K562 (cell line): ENCODE measurements around the gene CACNA1C. TPM values are rescaled to one million over a fixed set of nuclear protein-coding genes. Genes with fewer than 3 reads are reported as not detected.

Experiments
- ATAC-seq: fragments of 200-7000 bp; cut with Tn5 transposase; 3 replicates; pipeline ENCODE4 v1.9.1; 2020; ENCODE audit warnings: moderate library complexity
- BruUV-seq: library from RNA; stranded (reverse); fragments of 400-500 nt; replicated peaks from 2 replicates; lab custom pipeline; 2021; lab: Mats Ljungman, UMichigan
- CTCF ChIA-PET: fragments of 300-600 bp; formaldehyde crosslinking; extraction: SDS; loops from one replicate; lab custom pipeline; 2021; ENCODE audit warnings: low intra/inter-chr PET ratio; lab: Yijun Ruan, JAX
- POLR2A ChIA-PET: fragments of 300-600, 350-650 bp; sonication (Branson Sonifier 250); formaldehyde crosslinking; extraction: SDS; loops from one replicate; lab custom pipeline; 2021; ENCODE audit warnings: antibody characterized with exemption, inconsistent platforms; lab: Yijun Ruan, JAX
- DNase-seq, 4 experiments: peaks; one replicate each; pipeline versions ENCODE4 v3.0.0 to v3.0.0-alpha.2; 2011 to 2018; ENCODE audit warnings: low spot score in 3 of 4, mixed read lengths in 3 of 4; ENCODE audit errors: extremely low read depth in 1 of 4
- FAIRE-seq: peaks from 2 replicates; lab custom pipeline; 2011; peaks lifted over from hg19 to GRCh38; lab: Jason Lieb, UNC
- H2AFZ ChIP-seq: 2 replicates; pipeline ENCODE4 v1.6.0; 2011; ENCODE audit warnings: low read depth, low read length, control low read depth, inconsistent platforms
- H3K27ac ChIP-seq: fragments of 200-600 bp; 3 replicates; pipeline ENCODE4 v1.8.0; 2011; ENCODE audit warnings: low read depth, mild to moderate bottlenecking, control low read depth, inconsistent platforms, low read length, moderate library complexity, mixed read lengths; ENCODE audit errors: extremely low read depth
- H3K27me3 ChIP-seq, 2 experiments: fragments of 300-600 bp in 1 of 2; 2 replicates in 1 of 2; 3 replicates in 1 of 2; pipeline versions ENCODE4 v1.6.0 to v1.8.0; 2011; ENCODE audit warnings: inconsistent platforms in 2 of 2, low read length in 2 of 2, mild to moderate bottlenecking in 1 of 2, mixed read lengths in 1 of 2, moderate library complexity in 1 of 2; ENCODE audit not compliant: control insufficient read depth in 2 of 2, insufficient read depth in 2 of 2
- H3K36me3 ChIP-seq: fragments of 300-600 bp; 3 replicates; pipeline ENCODE4 v1.8.0; 2011; ENCODE audit warnings: mild to moderate bottlenecking, low read length, inconsistent platforms; ENCODE audit not compliant: control insufficient read depth, insufficient read depth
- H3K4me1 ChIP-seq, 2 experiments: fragments of 200-600 bp in 1 of 2; replicated peaks in 1 of 2; 2 replicates in 1 of 2; 3 replicates in 1 of 2; pipeline versions ENCODE4 v1.5.1 to v1.8.0; 2011; ENCODE audit warnings: inconsistent platforms in 2 of 2, low read length in 2 of 2, mild to moderate bottlenecking in 1 of 2, mixed read lengths in 1 of 2, moderate library complexity in 1 of 2; ENCODE audit not compliant: control insufficient read depth in 2 of 2, insufficient read depth in 2 of 2
- H3K4me2 ChIP-seq: 2 replicates; pipeline ENCODE4 v1.6.1; 2011; ENCODE audit warnings: low read length, control low read depth, inconsistent platforms, mixed read lengths; ENCODE audit not compliant: insufficient read depth
- H3K4me3 ChIP-seq: fragments of 200-600 bp; sonication (generic), shearing (Covaris generic); 2 replicates; pipeline ENCODE4 v1.5.1; 2016; ENCODE audit warnings: control low read depth, inconsistent platforms
- H3K79me2 ChIP-seq: fragments of 200-600 bp; 3 replicates; pipeline ENCODE4 v1.8.0; 2011; ENCODE audit warnings: low read length, inconsistent platforms; ENCODE audit not compliant: control insufficient read depth, insufficient read depth
- H3K9ac ChIP-seq, 2 experiments: 2 replicates each; pipeline versions ENCODE4 v1.6.0 to v1.6.1; 2011; ENCODE audit warnings: low read depth in 2 of 2, low read length in 2 of 2, control low read depth in 1 of 2, inconsistent platforms in 1 of 2, mild to moderate bottlenecking in 1 of 2, mixed read lengths in 1 of 2; ENCODE audit not compliant: insufficient read depth in 1 of 2
- H3K9me1 ChIP-seq: one replicate; pipeline ENCODE4 v1.6.0; 2011; ENCODE audit warnings: inconsistent platforms, mild to moderate bottlenecking, low read length, moderate library complexity; ENCODE audit not compliant: control insufficient read depth, insufficient read depth
- H3K9me3 ChIP-seq: replicated peaks from 2 replicates; pipeline ENCODE4 v1.5.1; 2011; ENCODE audit warnings: low read depth, low read length, inconsistent platforms; ENCODE audit not compliant: control insufficient read depth, insufficient read depth
- H4K20me1 ChIP-seq: replicated peaks from 2 replicates; pipeline ENCODE4 v1.6.1; 2011; ENCODE audit warnings: low read length, inconsistent platforms, mixed read lengths; ENCODE audit not compliant: control insufficient read depth, insufficient read depth
- CHD4 ChIP-seq: fragments of 200-600 bp; sonication (generic); IDR thresholded peaks from 3 replicates; pipeline ENCODE4 v1.6.1; 2012; ENCODE audit warnings: low read depth, mild to moderate bottlenecking, mixed read lengths, low read length, inconsistent platforms; ENCODE audit not compliant: insufficient read depth, insufficient replicate concordance, poor library complexity, severe bottlenecking
- CXXC5 ChIP-seq: fragments of 250-450 bp; sonication (Bioruptor Pico); IDR thresholded peaks from 2 replicates; pipeline ENCODE4 v1.8.0; 2022; ENCODE audit warnings: inconsistent platforms, mild to moderate bottlenecking, moderate library complexity
- GABPA ChIP-seq: fragments of 200-800 bp; sonication (Bioruptor generic); conservative IDR thresholded peaks from 2 replicates; pipeline ENCODE4 v1.6.1; 2016; ENCODE audit warnings: low read depth, missing genetic modification characterization, missing compliant biosample characterization
- GTF2B ChIP-seq: IDR thresholded peaks from 2 replicates; pipeline ENCODE4 v1.6.1; 2011; ENCODE audit not compliant: insufficient read length; ENCODE audit errors: extremely low read depth
- HCFC1 ChIP-seq: IDR thresholded peaks from 2 replicates; pipeline ENCODE4 v1.6.1; 2012; ENCODE audit warnings: low read depth, low read length, improper control_type of control experiment
- JUND ChIP-seq, 2 experiments: IDR thresholded peaks; 2 replicates in 1 of 2; 3 replicates in 1 of 2; pipeline ENCODE4 v1.6.1; 2011; ENCODE audit warnings: borderline replicate concordance in 2 of 2, low read depth in 2 of 2, low read length in 2 of 2, improper control_type of control experiment in 1 of 2, missing biosample characterization in 1 of 2, missing genetic modification characterization in 1 of 2, missing genetic modification reagents in 1 of 2
- NCOA6 ChIP-seq: fragments of 450-650 bp; IDR thresholded peaks from 2 replicates; pipeline ENCODE4 v1.6.1; 2017; ENCODE audit warnings: mild to moderate bottlenecking
- OTX1 ChIP-seq: fragments of 450-650 bp; formaldehyde crosslinking; IDR thresholded peaks from 2 replicates; pipeline ENCODE4 v1.4.0; 2022; ENCODE audit warnings: mild to moderate bottlenecking
- PYGO2 ChIP-seq: fragments of 450-650 bp; IDR thresholded peaks from 2 replicates; pipeline ENCODE4 v1.6.1; 2016; ENCODE audit warnings: mild to moderate bottlenecking, missing genetic modification characterization, moderate library complexity, missing compliant biosample characterization
- RAD21 ChIP-seq, 2 experiments: fragments of 250-450 bp in 1 of 2; fragments of 450-650 bp in 1 of 2; sonication (Bioruptor Pico) in 1 of 2; formaldehyde crosslinking in 1 of 2; IDR thresholded peaks in 1 of 2; conservative IDR thresholded peaks in 1 of 2; 2 replicates each; pipeline versions ENCODE4 v1.4.0 to v1.8.0; 2020 to 2022; ENCODE audit warnings: mild to moderate bottlenecking in 2 of 2, moderate library complexity in 1 of 2
- SMAD1 ChIP-seq: fragments of 150-350 bp; IDR thresholded peaks from 2 replicates; pipeline ENCODE4 v1.6.1; 2014; ENCODE audit warnings: low read length, low read depth; ENCODE audit not compliant: partially characterized antibody
- SRSF3 ChIP-seq: fragments of 200-400 bp; formaldehyde crosslinking; IDR thresholded peaks from 2 replicates; pipeline ENCODE4 v1.6.1; 2016; ENCODE audit warnings: mild to moderate bottlenecking, low read length, moderate library complexity; ENCODE audit not compliant: insufficient read depth
- TOE1 ChIP-seq, 2 experiments: fragments of 450-650 bp in 1 of 2; sonication (generic) in 1 of 2; formaldehyde crosslinking in 1 of 2; IDR thresholded peaks; 2 replicates each; pipeline versions ENCODE4 v1.7.1 to v1.8.0; 2016 to 2022; ENCODE audit warnings: borderline replicate concordance in 2 of 2, mild to moderate bottlenecking in 2 of 2, antibody characterized with exemption in 1 of 2, inconsistent platforms in 1 of 2, low read depth in 1 of 2, missing genetic modification reagents in 1 of 2, moderate library complexity in 1 of 2
- TRIM24 ChIP-seq, 2 experiments: fragments of 450-650 bp; IDR thresholded peaks; 2 replicates each; pipeline ENCODE4 v1.6.1; 2016
- TSC22D4 ChIP-seq: fragments of 450-650 bp; IDR thresholded peaks from 2 replicates; pipeline ENCODE4 v1.6.1; 2016; ENCODE audit warnings: missing genetic modification characterization, missing biosample characterization, control low read depth
- XRCC3 ChIP-seq: fragments of 450-650 bp; IDR thresholded peaks from 2 replicates; pipeline ENCODE4 v1.6.1; 2017; ENCODE audit warnings: mild to moderate bottlenecking, moderate library complexity
- ZNF57 ChIP-seq: fragments of 450-650 bp; formaldehyde crosslinking; IDR thresholded peaks from 2 replicates; pipeline ENCODE4 v1.4.0; 2020; ENCODE audit warnings: mild to moderate bottlenecking, moderate library complexity
- ZSCAN29 ChIP-seq: fragments of 450-650 bp; IDR thresholded peaks from 2 replicates; pipeline ENCODE4 v1.6.1; 2017
- WGBS: fragments of 100-300 bp; shearing (Covaris generic); methylation state at CpG from one replicate; pipeline ENCODE4 v1.1.6; 2016; ENCODE audit warnings: low coverage, mixed read lengths; ENCODE audit not compliant: insufficient coverage; ENCODE audit errors: missing lambda C conversion rate; 5-methylcytosine and 5-hydroxymethylcytosine counted together
- in situ Hi-C: fragments of 300-500 bp; cut with MboI; formaldehyde crosslinking; loops from 4 replicates; pipeline ENCODE4 v1.15.0; 2018; ENCODE audit warnings: inconsistent platforms, mixed read lengths
- intact Hi-C: fragments of 100-400 bp; cut with micrococcal nuclease; formaldehyde crosslinking; loops from 2 replicates; pipeline ENCODE4 v1.14.2; 2022
- polyA plus RNA-seq, 8 experiments: library from polyadenylated mRNA; depleted of rRNA in 4 of 8; stranded (reverse) in 5 of 8; unstranded in 3 of 8; fragments of >200 nt; fragmentation: Nextera tagmentation in 2 of 8; fragmentation: Illumina TruSeq in 1 of 8; extraction: Ambion mirVana in 2 of 8; extraction: Trizol in 1 of 8; gene quantifications; 2 replicates each; pipeline versions ENCODE4 v1.2.1 to v1.2.3, GENCODE V29; 2011 to 2014; ENCODE audit warnings: inconsistent platforms in 1 of 8, missing spikeins in 1 of 8
- total RNA-seq, 7 experiments: library from RNA; depleted of rRNA in 6 of 7; stranded (reverse); fragments of >200 nt in 6 of 7; fragmentation: Illumina TruSeq in 2 of 7; extraction: Trizol in 2 of 7; gene quantifications; 2 replicates each; pipeline versions ENCODE4 v1.2.1 to v1.2.3, GENCODE V29; 2011 to 2021; ENCODE audit warnings: low replicate concordance in 1 of 7

Gene CACNA1C
- total and polyA plus RNA-seq, 9 of the 15 experiments (the other 6 are each of a cell fraction or from before 2014, with no cell fraction given) = not detected

GRCh38 chr12:2138294-2138693 is 85.5 kb downstream of the CACNA1C start:
- ChIA-PET CTCF (no interaction called here), POLR2A (no interaction called here)
- Histone ChIP-seq H3K4me3 (no peak overlapping the region), H3K4me2 (no peak overlapping the region), H3K9ac (no peak overlapping the region), H3K4me1 (no peaks in the 10 kb centered on the region; a peak in 1 of 5 replicates), H3K79me2 (no peaks in the 10 kb centered on the region), H3K9me3 (no peaks in the 10 kb centered on the region), H2AFZ (no peak overlapping the region), H3K27ac (no peak overlapping the region), H3K27me3 (peaks cover 3 to 29% of the 10 kb centered on the region in 2 experiments; a peak in 3 of 5 replicates), H4K20me1 (no peaks in the 10 kb centered on the region), H3K36me3 (no peaks in the 10 kb centered on the region), H3K9me1 (no peaks in the 10 kb centered on the region)
- FAIRE-seq = no peak
- DNase-seq = no peak
- ATAC-seq = no peak
- intact Hi-C loops = no loop called here
- in situ Hi-C loops = no loop called here
- WGBS = 11% methylated on average over 7 of the region's 10 CpGs
- BruUV-seq = no TSS peak
- no peak for TF ChIP-seq XRCC3
- TF ChIP-seq PYGO2 = no peak
- TF ChIP-seq SMAD1 = no peak
- TF ChIP-seq SRSF3 = no peak
- TF ChIP-seq TOE1 (IDR thresholded peaks at IDR 0.05; ENCODE audit: borderline replicate concordance) = no peak
- no peak for TF ChIP-seq TOE1 (CRISPR knock-in tag; IDR thresholded peaks at IDR 0.05; ENCODE audit: borderline replicate concordance, low read depth)
- no peak for TF ChIP-seq CXXC5 (CRISPR knock-in tag)
- TF ChIP-seq TSC22D4 (tag) = no peak
- TF ChIP-seq OTX1 (CRISPR knock-in tag) = no peak
- TF ChIP-seq ZSCAN29 = no peak
- TF ChIP-seq NCOA6 = no peak
- no peak for TF ChIP-seq GABPA (tag)
- no peak for TF ChIP-seq HCFC1
- TF ChIP-seq JUND (IDR thresholded peaks at IDR 0.05; ENCODE audit: borderline replicate concordance, low read depth, low read length) = no peak
- TF ChIP-seq JUND (tag; IDR thresholded peaks at IDR 0.05; ENCODE audit: borderline replicate concordance, low read depth, low read length) = no peak
- no peak for TF ChIP-seq CHD4
- TF ChIP-seq TRIM24 (IDR thresholded peaks at IDR 0.05) = no peak
- TF ChIP-seq ZNF57 (CRISPR knock-in tag) = no peak
- TF ChIP-seq RAD21 (CRISPR knock-in tag; conservative IDR thresholded peaks at IDR 0.05 in 1 of 2, IDR thresholded peaks at IDR 0.05 in 1 of 2) = no peak
- no peak for TF ChIP-seq GTF2B
- TF ChIP-seq, all 486 proteins: peak for 0
